Activated CD8-positive, alpha-beta memory T cell treated with anti-CD3 and anti-CD28 coated beads for 36 hours (primary cell): ENCODE data around the gene CYP2C19. TPM values are rescaled to one million over a fixed set of nuclear protein-coding genes. Genes with fewer than 3 reads are reported as not detected.
"Not testable (repeated sequence)": the region's sequence is repeated elsewhere in the genome, so short reads cannot be mapped to it uniquely, and the experiment has no call there.

Experiments used
- CTCF ChIA-PET: fragments of 350-600 bp; sonication (Branson Sonifier 250); formaldehyde crosslinking; loops from one replicate; lab custom pipeline; 2021; ENCODE audit warnings: antibody characterized with exemption; lab: Charles Lee
- POLR2A ChIA-PET: fragments of 350-600 bp; sonication (Branson Sonifier 250); formaldehyde crosslinking; loops from one replicate; lab custom pipeline; 2021; ENCODE audit warnings: antibody characterized with exemption; lab: Charles Lee
- total RNA-seq, 2 experiments: library from RNA; stranded (reverse); gene quantifications; one replicate each; pipeline ENCODE4 v1.2.3, GENCODE V29; 2021

The CYP2C19 gene
- not detected for total RNA-seq

GRCh38 chr10:94762393-94762792 lies at the start of gene CYP2C19:
TSS of gene CYP2C19 (plus strand) at chr10:94762681. CDS start at chr10:94762706, 25 bp downstream.
- POLR2A ChIA-PET = no interaction called here
- CTCF ChIA-PET = no interaction called here

GRCh38 chr10:94725871-94726270 lies 36.6 kb upstream of the CYP2C19 start:
- CTCF ChIA-PET = no interaction called here
- POLR2A ChIA-PET = no interaction called here

GRCh38 chr10:94735197-94735596 lies 27.3 kb upstream of the CYP2C19 start:
- ChIA-PET CTCF (no interaction called here), POLR2A (no interaction called here)

- POLR2A ChIA-PET = no interaction called here
- CTCF ChIA-PET = no interaction called here
Measured at GRCh38 chr10:94738588-94738987, 23.9 kb upstream of the CYP2C19 start.

GRCh38 chr10:94747137-94747536 lies 15.3 kb upstream of the CYP2C19 start:
- CTCF ChIA-PET = no interaction called here
- POLR2A ChIA-PET = no interaction called here

GRCh38 chr10:94747838-94748237 lies 14.6 kb upstream of the CYP2C19 start:
- CTCF ChIA-PET = no interaction called here
- POLR2A ChIA-PET = no interaction called here

- POLR2A ChIA-PET = no interaction called here
Measured at GRCh38 chr10:94757916-94758315, 4.6 kb upstream of the CYP2C19 start.

GRCh38 chr10:94760586-94761178 lies 1.8 kb upstream of the CYP2C19 start:
- ChIA-PET CTCF (no interaction called here), POLR2A (no interaction called here)

More at GRCh38 chr10:94757916-94758315, 4.6 kb upstream of the CYP2C19 start:
- CTCF ChIA-PET = no interaction called here

GRCh38 chr10:94775425-94775824 lies 12.9 kb downstream of the CYP2C19 start:
- POLR2A ChIA-PET, CTCF ChIA-PET: not testable (repeated sequence)

GRCh38 chr10:94777886-94778458 lies 15.5 kb downstream of the CYP2C19 start:
- ChIA-PET POLR2A (no interaction called here), CTCF (no interaction called here)

GRCh38 chr10:94780844-94781243 lies 18.4 kb downstream of the CYP2C19 start:
- POLR2A ChIA-PET = no interaction called here
- CTCF ChIA-PET = no interaction called here

- ChIA-PET CTCF (no interaction called here), POLR2A (no interaction called here)
Measured at GRCh38 chr10:94784256-94784655, 21.8 kb downstream of the CYP2C19 start.

GRCh38 chr10:94785211-94785610 lies 22.7 kb downstream of the CYP2C19 start:
- ChIA-PET CTCF (no interaction called here), POLR2A (no interaction called here)

GRCh38 chr10:94800551-94800950 lies 38.1 kb downstream of the CYP2C19 start:
- POLR2A ChIA-PET, CTCF ChIA-PET: not testable (repeated sequence)

- CTCF ChIA-PET = no interaction called here
- POLR2A ChIA-PET = no interaction called here
Measured at GRCh38 chr10:94803307-94803706, 40.8 kb downstream of the CYP2C19 start.

- POLR2A ChIA-PET, CTCF ChIA-PET: not testable (repeated sequence)
Measured at GRCh38 chr10:94830025-94830424, 67.5 kb downstream of the CYP2C19 start.

- POLR2A ChIA-PET = no interaction called here
Measured at GRCh38 chr10:94846204-94846603, 83.7 kb downstream of the CYP2C19 start.

GRCh38 chr10:94850766-94851165 lies 88.3 kb downstream of the CYP2C19 start:
- ChIA-PET POLR2A (no interaction called here), CTCF (no interaction called here)

More at GRCh38 chr10:94846204-94846603, 83.7 kb downstream of the CYP2C19 start:
- CTCF ChIA-PET = no interaction called here

GRCh38 chr10:94851263-94851662 lies 88.8 kb downstream of the CYP2C19 start:
- POLR2A ChIA-PET = no interaction called here

GRCh38 chr10:94852438-94852837 lies 90.0 kb downstream of the CYP2C19 start:
- CTCF ChIA-PET = no interaction called here
- POLR2A ChIA-PET = no interaction called here

More at GRCh38 chr10:94851263-94851662, 88.8 kb downstream of the CYP2C19 start:
- CTCF ChIA-PET = no interaction called here

- POLR2A ChIA-PET = no interaction called here
Measured at GRCh38 chr10:94853065-94853464, 90.6 kb downstream of the CYP2C19 start.

More at GRCh38 chr10:94853065-94853464, 90.6 kb downstream of the CYP2C19 start:
- CTCF ChIA-PET = no interaction called here
